Ishikawa (cell line): ENCODE measurements around the gene JAG2.

Experiments
- CEBPB ChIP-seq: IDR thresholded peaks from 2 replicates; pipeline ENCODE4 v1.6.1; 2012
- CREB1 ChIP-seq: IDR thresholded peaks from 2 replicates; pipeline ENCODE4 v1.6.1; 2012; ENCODE audit warnings: low read depth
- EGR1 ChIP-seq: IDR thresholded peaks from 2 replicates; pipeline ENCODE4 v1.6.1; 2012
- EP300 ChIP-seq: IDR thresholded peaks from 2 replicates; pipeline ENCODE4 v1.6.1; 2012; ENCODE audit warnings: borderline replicate concordance
- RAD21 ChIP-seq: IDR thresholded peaks from 2 replicates; pipeline ENCODE4 v1.6.1; 2012; ENCODE audit warnings: low read depth
- TAF1 ChIP-seq: IDR thresholded peaks from 2 replicates; pipeline ENCODE4 v1.6.1; 2012; ENCODE audit warnings: low read depth, mild to moderate bottlenecking
- YY1 ChIP-seq: IDR thresholded peaks from 2 replicates; pipeline ENCODE4 v1.6.1; 2012; ENCODE audit warnings: low read depth
- TF ChIP-seq, protein P1 (sequence below): IDR thresholded peaks from 2 replicates; pipeline ENCODE4 v1.6.1; 2012
- TF ChIP-seq, protein P2 (sequence below): IDR thresholded peaks from 2 replicates; pipeline ENCODE4 v1.6.1; 2012; ENCODE audit warnings: low read depth, mild to moderate bottlenecking

DNA sequence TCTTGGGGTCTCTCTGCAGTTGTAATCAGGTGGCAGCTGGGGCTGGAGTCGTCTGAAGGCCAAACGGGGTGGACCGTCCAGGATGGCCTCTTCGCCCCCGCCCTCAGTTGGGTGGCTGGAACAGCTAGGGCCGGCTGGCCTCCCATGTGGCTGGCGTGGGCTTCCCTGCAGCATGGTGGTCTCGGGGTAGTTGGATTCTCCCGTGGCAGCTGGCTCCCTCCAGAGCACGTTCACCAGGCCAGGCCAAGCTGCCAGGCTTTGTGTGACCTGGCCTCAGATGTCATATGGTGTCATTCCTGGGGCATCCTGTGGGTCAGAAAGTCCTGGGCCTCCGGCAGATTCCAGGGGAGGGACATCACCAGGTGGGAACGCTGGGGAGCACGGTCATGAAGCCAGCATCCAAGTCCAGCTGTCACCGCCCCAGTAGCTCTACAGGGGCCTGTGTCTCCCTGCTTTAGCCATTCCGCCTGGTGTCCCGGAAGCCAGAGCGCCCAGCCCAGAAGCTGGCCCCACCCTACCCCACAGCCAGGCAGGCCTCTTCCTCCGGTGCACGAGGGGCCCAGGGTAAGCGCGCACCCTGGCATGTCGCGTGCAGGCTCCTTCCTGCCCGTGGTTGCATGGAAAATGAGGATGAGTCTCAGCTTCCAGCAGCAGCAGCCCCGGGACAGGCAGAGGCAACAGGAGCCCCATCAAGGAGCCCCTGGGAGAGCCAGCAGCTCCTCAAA is 13.9 kb upstream of the JAG2 start:
- TF ChIP-seq EGR1: no peak
- TF ChIP-seq, protein P1, sequence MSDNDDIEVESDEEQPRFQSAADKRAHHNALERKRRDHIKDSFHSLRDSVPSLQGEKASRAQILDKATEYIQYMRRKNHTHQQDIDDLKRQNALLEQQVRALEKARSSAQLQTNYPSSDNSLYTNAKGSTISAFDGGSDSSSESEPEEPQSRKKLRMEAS: no peak
- no peak for TF ChIP-seq RAD21
- TF ChIP-seq CEBPB: no peak
- TF ChIP-seq TAF1: no peak
- TF ChIP-seq YY1: no peak
- TF ChIP-seq EP300: no peak
- no peak for TF ChIP-seq CREB1
- TF ChIP-seq, protein P2, sequence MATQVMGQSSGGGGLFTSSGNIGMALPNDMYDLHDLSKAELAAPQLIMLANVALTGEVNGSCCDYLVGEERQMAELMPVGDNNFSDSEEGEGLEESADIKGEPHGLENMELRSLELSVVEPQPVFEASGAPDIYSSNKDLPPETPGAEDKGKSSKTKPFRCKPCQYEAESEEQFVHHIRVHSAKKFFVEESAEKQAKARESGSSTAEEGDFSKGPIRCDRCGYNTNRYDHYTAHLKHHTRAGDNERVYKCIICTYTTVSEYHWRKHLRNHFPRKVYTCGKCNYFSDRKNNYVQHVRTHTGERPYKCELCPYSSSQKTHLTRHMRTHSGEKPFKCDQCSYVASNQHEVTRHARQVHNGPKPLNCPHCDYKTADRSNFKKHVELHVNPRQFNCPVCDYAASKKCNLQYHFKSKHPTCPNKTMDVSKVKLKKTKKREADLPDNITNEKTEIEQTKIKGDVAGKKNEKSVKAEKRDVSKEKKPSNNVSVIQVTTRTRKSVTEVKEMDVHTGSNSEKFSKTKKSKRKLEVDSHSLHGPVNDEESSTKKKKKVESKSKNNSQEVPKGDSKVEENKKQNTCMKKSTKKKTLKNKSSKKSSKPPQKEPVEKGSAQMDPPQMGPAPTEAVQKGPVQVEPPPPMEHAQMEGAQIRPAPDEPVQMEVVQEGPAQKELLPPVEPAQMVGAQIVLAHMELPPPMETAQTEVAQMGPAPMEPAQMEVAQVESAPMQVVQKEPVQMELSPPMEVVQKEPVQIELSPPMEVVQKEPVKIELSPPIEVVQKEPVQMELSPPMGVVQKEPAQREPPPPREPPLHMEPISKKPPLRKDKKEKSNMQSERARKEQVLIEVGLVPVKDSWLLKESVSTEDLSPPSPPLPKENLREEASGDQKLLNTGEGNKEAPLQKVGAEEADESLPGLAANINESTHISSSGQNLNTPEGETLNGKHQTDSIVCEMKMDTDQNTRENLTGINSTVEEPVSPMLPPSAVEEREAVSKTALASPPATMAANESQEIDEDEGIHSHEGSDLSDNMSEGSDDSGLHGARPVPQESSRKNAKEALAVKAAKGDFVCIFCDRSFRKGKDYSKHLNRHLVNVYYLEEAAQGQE: no peak
